Muscle layer of duodenum (tissue), 2 donors: Measurements from ENCODE around the gene RNF152.

ENCODE experiments used
- H3K27ac ChIP-seq: one replicate; pipeline ENCODE4 v1.7.0; 2013; ENCODE audit warnings: mild to moderate bottlenecking, low read length
- H3K27me3 ChIP-seq: one replicate; pipeline ENCODE4 v1.7.0; 2013; ENCODE audit warnings: low read depth, mild to moderate bottlenecking, control low read depth, low read length
- H3K36me3 ChIP-seq, 2 donors: one replicate each; pipeline ENCODE4 v1.7.0; 2013; ENCODE audit warnings: low read length in 2 of 2, control low read depth in 1 of 2, mild to moderate bottlenecking in 1 of 2; ENCODE audit not compliant: insufficient read depth in 2 of 2, control insufficient read depth in 1 of 2
- H3K4me1 ChIP-seq, 2 donors: one replicate each; pipeline ENCODE4 v1.7.0; 2013; ENCODE audit warnings: low read length in 2 of 2, mild to moderate bottlenecking in 2 of 2, control low read depth in 1 of 2, moderate library complexity in 1 of 2; ENCODE audit not compliant: insufficient read depth in 2 of 2, control insufficient read depth in 1 of 2
- H3K4me3 ChIP-seq, 2 donors: one replicate each; pipeline ENCODE4 v1.7.0; 2013; ENCODE audit warnings: low read length in 2 of 2, low read depth in 1 of 2, mild to moderate bottlenecking in 1 of 2
- H3K9me3 ChIP-seq, 2 donors: one replicate each; pipeline ENCODE4 v1.7.0; 2013; ENCODE audit warnings: low read length in 2 of 2, control low read depth in 1 of 2, mild to moderate bottlenecking in 1 of 2; ENCODE audit not compliant: control insufficient read depth in 1 of 2
- donor health status: healthy.

RNF152 gene

GRCh38 chr18:61771861-61772260, 120.9 kb downstream of the RNF152 start:
- Histone ChIP-seq H3K27me3 (no peaks in the 10 kb centered on the region), H3K4me1 (no peaks in the 10 kb centered on the region), H3K4me3 (no peak overlapping the region), H3K36me3 (no peaks in the 10 kb centered on the region), H3K9me3 (no peaks in the 10 kb centered on the region), H3K27ac (no peak overlapping the region)

- Histone ChIP-seq H3K4me3 (no peak overlapping the region), H3K36me3 (no peaks in the 10 kb centered on the region), H3K27me3 (no peaks in the 10 kb centered on the region), H3K9me3 (no peaks in the 10 kb centered on the region), H3K4me1 (no peaks in the 10 kb centered on the region), H3K27ac (no peak overlapping the region)
Measured at GRCh38 chr18:61770279-61770678, 122.5 kb downstream of the RNF152 start.

GRCh38 chr18:61766266-61766884, 126.4 kb downstream of the RNF152 start:
- Histone ChIP-seq H3K4me1 (peaks cover 0 to 2% of the 10 kb centered on the region in 2 donors), H3K36me3 (no peaks in the 10 kb centered on the region), H3K9me3 (no peaks in the 10 kb centered on the region), H3K27ac (no peak overlapping the region), H3K27me3 (no peaks in the 10 kb centered on the region), H3K4me3 (no peak overlapping the region)

- Histone ChIP-seq H3K36me3 (no peaks in the 10 kb centered on the region), H3K4me1 (peaks cover 0 to 2% of the 10 kb centered on the region in 2 donors), H3K4me3 (no peak overlapping the region), H3K9me3 (no peaks in the 10 kb centered on the region), H3K27ac (no peak overlapping the region), H3K27me3 (no peaks in the 10 kb centered on the region)
Measured at GRCh38 chr18:61765097-61765496, 127.7 kb downstream of the RNF152 start.

GRCh38 chr18:61764381-61764780, 128.4 kb downstream of the RNF152 start:
- Histone ChIP-seq H3K4me3 (no peak overlapping the region), H3K4me1 (peaks cover 0 to 2% of the 10 kb centered on the region in 2 donors), H3K27me3 (no peaks in the 10 kb centered on the region), H3K9me3 (no peaks in the 10 kb centered on the region), H3K27ac (no peak overlapping the region), H3K36me3 (no peaks in the 10 kb centered on the region)

GRCh38 chr18:61761875-61762274, 130.9 kb downstream of the RNF152 start:
- Histone ChIP-seq H3K27ac (no peak overlapping the region), H3K27me3 (no peaks in the 10 kb centered on the region), H3K4me3 (no peak overlapping the region), H3K9me3 (no peaks in the 10 kb centered on the region), H3K4me1 (peaks cover 0 to 2% of the 10 kb centered on the region in 2 donors), H3K36me3 (no peaks in the 10 kb centered on the region)
